Stomach (tissue), 9 donors: Measurements from ENCODE around the gene FRMD5. TPM values are rescaled to one million over a fixed set of nuclear protein-coding genes. Genes with fewer than 3 reads are reported as not detected.
"Not testable (repeated sequence)": the region's sequence is repeated elsewhere in the genome, so short reads cannot be mapped to it uniquely, and the experiment has no call there.

Experiments
- DNase-seq, 2 donors: peaks; one replicate each; pipeline versions ENCODE4 v3.0.0 to v3.0.0-alpha.2; 2013 to 2019
- H3K27ac ChIP-seq, 5 donors: fragments of 200-600 bp in 4 of 5; sonication (generic) in 4 of 5; one replicate each; pipeline ENCODE4 v1.5.1; 2013 to 2019; ENCODE audit warnings: mild to moderate bottlenecking in 1 of 5, moderate library complexity in 1 of 5
- H3K27me3 ChIP-seq, 3 donors: fragments of 200-600 bp; sonication (generic); one replicate each; pipeline ENCODE4 v1.5.1; 2017 to 2019; ENCODE audit warnings: mixed run types in 1 of 3
- H3K36me3 ChIP-seq, 4 donors: fragments of 200-600 bp; sonication (generic); 1 replicate in 3 of 4; 2 replicates in 1 of 4; pipeline ENCODE4 v1.5.1; 2016 to 2019
- H3K4me1 ChIP-seq, 4 donors: fragments of 200-600 bp; sonication (generic); one replicate each; pipeline ENCODE4 v1.5.1; 2016 to 2019
- H3K4me3 ChIP-seq, 4 donors: fragments of 200-600 bp; sonication (generic) in 3 of 4; one replicate each; pipeline ENCODE4 v1.5.1; 2016 to 2019; ENCODE audit warnings: mild to moderate bottlenecking in 1 of 4
- H3K9me3 ChIP-seq, 4 donors: fragments of 200-600 bp; sonication (generic); one replicate each; pipeline ENCODE4 v1.5.1; 2016 to 2019
- EP300 ChIP-seq: sonication (generic); formaldehyde crosslinking; IDR thresholded peaks from one replicate; pipeline ENCODE4 v1.6.1; 2017; ENCODE audit warnings: antibody characterized with exemption
- POLR2A ChIP-seq, 4 donors: fragments of 450-650 bp; IDR thresholded peaks; one replicate each; pipeline ENCODE4 v1.6.1; 2016; ENCODE audit warnings: antibody characterized with exemption in 4 of 4, control low read depth in 2 of 4, mild to moderate bottlenecking in 1 of 4, moderate library complexity in 1 of 4
- POLR2AphosphoS5 ChIP-seq, 3 donors: sonication (generic); formaldehyde crosslinking; IDR thresholded peaks; one replicate each; pipeline ENCODE4 v1.6.1; 2016; ENCODE audit warnings: antibody characterized with exemption in 3 of 3
- whole genome bisulfite sequencing, 5 donors: extraction: QIAGEN DNeasy Blood & Tissue Kit in 3 of 5; methylation state at CpG; one replicate each; pipeline versions ENCODE4 v1.1.5 to v1.1.7; 2013 to 2018; 5-methylcytosine and 5-hydroxymethylcytosine counted together
- intact Hi-C: fragments of 100-400 bp; cut with DNase I; formaldehyde crosslinking; loops from one replicate; pipeline ENCODE4 v1.15.1; 2023; ENCODE audit warnings: low total_unique reads
- polyA plus RNA-seq, 3 donors: library from polyadenylated mRNA; stranded (reverse); fragments of 200-250 nt; gene quantifications; one replicate each; pipeline ENCODE4 v1.2.3, GENCODE V29; 2013
- total RNA-seq, 5 donors: library from RNA; depleted of rRNA; stranded (reverse); fragments of >200 nt; gene quantifications; one replicate each; pipeline versions ENCODE4 v1.1.0 to v1.2.3, GENCODE V29; 2014 to 2016
- TF ChIP-seq, protein P1 (sequence below), 7 experiments: fragments of 450-650 bp in 4 of 7; fragments of 200-600 bp in 3 of 7; sonication (generic) in 3 of 7; IDR thresholded peaks; one replicate each; pipeline ENCODE4 v1.5.1; 2016 to 2019; ENCODE audit warnings: antibody characterized with exemption in 7 of 7, control low read depth in 2 of 7, mild to moderate bottlenecking in 1 of 7
- donor health status: healthy with polysubstance abuse.
- donor health status: Bipolar disorder and iron deficiency.
- donor health status: healthy.

The FRMD5 gene
- total and polyA plus RNA-seq, 8 donors: 0.40 to 13.0 (median 2.5) TPM

DNA sequence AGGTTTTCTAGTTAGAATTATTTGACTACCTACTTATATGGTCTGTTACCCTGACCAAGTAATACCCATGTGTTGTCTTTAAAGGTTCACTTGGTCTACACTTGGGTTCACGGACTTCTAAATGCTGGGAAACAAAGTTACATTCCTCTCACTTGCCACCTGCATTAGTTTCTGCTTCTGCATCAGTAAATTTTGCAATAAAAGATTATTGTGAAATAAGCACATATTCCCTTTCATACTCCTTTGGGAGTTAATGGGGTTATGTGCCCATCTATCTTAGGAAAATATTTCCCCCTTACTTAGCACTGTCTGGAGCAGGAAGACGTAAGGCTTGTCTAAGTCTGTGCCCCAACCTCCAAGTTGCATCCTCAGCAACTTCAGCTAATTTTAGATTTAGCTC lies 160.7 kb downstream of the FRMD5 start:
- Histone ChIP-seq H3K27me3 (peaks cover 5 to 10% (median 8%) of the 10 kb centered on the region in 3 donors), H3K27ac (no peak overlapping the region), H3K9me3 (no peaks in the 10 kb centered on the region), H3K4me3 (no peak overlapping the region), H3K36me3 (no peaks in the 10 kb centered on the region), H3K4me1 (peaks cover 0 to 5% (median 0%) of the 10 kb centered on the region in 4 donors)
- TF ChIP-seq POLR2AphosphoS5 (IDR thresholded peaks at IDR 0.05) (no peak), EP300 (no peak), POLR2A (IDR thresholded peaks at IDR 0.05) (no peak)
- TF ChIP-seq, protein P1, sequence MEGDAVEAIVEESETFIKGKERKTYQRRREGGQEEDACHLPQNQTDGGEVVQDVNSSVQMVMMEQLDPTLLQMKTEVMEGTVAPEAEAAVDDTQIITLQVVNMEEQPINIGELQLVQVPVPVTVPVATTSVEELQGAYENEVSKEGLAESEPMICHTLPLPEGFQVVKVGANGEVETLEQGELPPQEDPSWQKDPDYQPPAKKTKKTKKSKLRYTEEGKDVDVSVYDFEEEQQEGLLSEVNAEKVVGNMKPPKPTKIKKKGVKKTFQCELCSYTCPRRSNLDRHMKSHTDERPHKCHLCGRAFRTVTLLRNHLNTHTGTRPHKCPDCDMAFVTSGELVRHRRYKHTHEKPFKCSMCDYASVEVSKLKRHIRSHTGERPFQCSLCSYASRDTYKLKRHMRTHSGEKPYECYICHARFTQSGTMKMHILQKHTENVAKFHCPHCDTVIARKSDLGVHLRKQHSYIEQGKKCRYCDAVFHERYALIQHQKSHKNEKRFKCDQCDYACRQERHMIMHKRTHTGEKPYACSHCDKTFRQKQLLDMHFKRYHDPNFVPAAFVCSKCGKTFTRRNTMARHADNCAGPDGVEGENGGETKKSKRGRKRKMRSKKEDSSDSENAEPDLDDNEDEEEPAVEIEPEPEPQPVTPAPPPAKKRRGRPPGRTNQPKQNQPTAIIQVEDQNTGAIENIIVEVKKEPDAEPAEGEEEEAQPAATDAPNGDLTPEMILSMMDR (IDR thresholded peaks at IDR 0.05): no peak
- intact Hi-C loops: no loop called here
- 67 to 83% (median 77%) methylated on average over 2 of the region's 2 CpGs for WGBS, 5 donors
- DNase-seq: no peak

DNA sequence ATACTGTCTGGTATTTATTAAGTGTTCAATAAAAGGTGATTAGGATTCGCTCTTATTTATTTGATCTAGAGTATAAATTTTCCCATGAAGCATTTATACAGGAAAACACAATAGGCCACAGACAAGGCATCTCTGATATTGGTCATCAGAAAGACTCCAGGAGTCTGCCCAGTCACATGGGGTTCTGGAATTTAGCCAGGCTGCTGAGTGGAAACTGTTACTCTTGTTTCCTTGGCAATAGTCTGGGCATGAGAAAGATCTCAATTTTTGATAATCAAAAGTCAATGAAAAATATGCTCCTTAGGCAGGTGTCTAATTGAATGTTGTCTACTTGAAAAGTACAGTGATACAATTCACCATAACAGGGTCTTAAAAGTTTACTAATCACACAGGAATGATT lies 161.2 kb downstream of the FRMD5 start:
- no peak overlapping the region for H3K4me3 ChIP-seq
- intact Hi-C loops: no loop called here
- peak in 1 of 2 donors; percentile 23 for DNase-seq
- no peak overlapping the region for H3K27ac ChIP-seq
- TF ChIP-seq POLR2A (IDR thresholded peaks at IDR 0.05) (no peak), EP300 (no peak)
- TF ChIP-seq, protein P1 (IDR thresholded peaks at IDR 0.05): no peak
- 82 to 85% (median 83%) methylated on average over 1 of the region's 1 CpG for WGBS, 5 donors
- H3K4me1 ChIP-seq: peaks cover 0 to 4% (median 0%) of the 10 kb centered on the region in 4 donors
- H3K27me3 ChIP-seq: peaks cover 3 to 6% (median 3%) of the 10 kb centered on the region in 3 donors
- no peaks in the 10 kb centered on the region for H3K36me3 ChIP-seq
- no peaks in the 10 kb centered on the region for H3K9me3 ChIP-seq

DNA sequence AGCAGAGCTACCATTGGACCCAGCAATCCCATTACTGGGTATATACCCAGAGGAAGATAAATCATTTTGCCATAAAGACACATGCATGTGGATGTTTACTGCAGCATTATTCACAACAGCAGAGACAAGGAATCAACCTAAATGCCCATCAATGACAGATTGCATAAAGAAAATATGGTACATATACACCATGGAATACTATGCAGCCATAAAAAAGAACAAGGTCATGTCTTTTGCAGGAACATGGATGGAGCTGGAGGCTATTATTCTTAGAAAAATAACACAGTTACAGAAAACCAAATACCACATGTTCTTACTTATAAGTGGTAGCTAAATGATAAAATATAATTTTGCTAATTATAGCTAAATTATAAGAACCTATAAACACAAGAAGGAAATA lies 162.3 kb downstream of the FRMD5 start:
- H3K27me3 ChIP-seq, H3K27ac ChIP-seq, H3K9me3 ChIP-seq, H3K4me1 ChIP-seq, H3K36me3 ChIP-seq, intact Hi-C loops, DNase-seq, H3K4me3 ChIP-seq: not testable (repeated sequence)

DNA sequence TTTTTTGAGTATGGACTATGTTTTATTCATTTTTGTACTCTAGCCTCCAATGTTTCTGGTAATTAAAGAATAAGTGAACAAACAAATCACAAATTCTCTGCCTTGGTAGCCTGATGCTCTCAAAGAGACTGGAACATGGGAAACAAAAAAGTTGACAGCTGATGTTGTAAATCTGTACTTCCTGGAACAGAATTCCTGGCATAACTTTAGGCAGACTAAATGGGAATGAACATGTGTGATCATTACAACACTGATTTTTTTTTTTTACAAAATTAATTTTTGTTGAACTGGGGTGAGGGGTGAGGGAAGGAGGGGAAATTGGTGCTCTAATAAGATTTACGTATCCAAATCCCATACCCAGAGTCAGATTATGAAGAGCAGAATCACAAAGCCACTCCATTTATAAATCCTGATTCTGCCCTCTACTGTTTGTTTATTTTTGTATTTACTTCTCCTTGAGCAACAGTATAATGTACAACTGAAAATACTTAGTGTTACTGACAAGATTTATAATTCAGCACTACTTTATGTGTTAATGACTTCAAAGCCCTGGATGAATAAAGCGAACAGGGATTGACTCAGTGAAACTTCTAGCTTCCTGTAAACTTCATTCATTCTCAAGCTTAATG lies 165.0 kb downstream of the FRMD5 start:
- Histone ChIP-seq H3K9me3 (no peaks in the 10 kb centered on the region), H3K4me1 (no peaks in the 10 kb centered on the region), H3K36me3 (no peaks in the 10 kb centered on the region), H3K4me3 (no peak overlapping the region), H3K27ac (no peak overlapping the region), H3K27me3 (no peaks in the 10 kb centered on the region)
- peak in 1 of 2 donors; percentile 20 for DNase-seq
- TF ChIP-seq, protein P1 (IDR thresholded peaks at IDR 0.05): no peak
- intact Hi-C loops: no loop called here
- 63 to 80% (median 75%) methylated on average over 2 of the region's 2 CpGs for WGBS, 5 donors

DNA sequence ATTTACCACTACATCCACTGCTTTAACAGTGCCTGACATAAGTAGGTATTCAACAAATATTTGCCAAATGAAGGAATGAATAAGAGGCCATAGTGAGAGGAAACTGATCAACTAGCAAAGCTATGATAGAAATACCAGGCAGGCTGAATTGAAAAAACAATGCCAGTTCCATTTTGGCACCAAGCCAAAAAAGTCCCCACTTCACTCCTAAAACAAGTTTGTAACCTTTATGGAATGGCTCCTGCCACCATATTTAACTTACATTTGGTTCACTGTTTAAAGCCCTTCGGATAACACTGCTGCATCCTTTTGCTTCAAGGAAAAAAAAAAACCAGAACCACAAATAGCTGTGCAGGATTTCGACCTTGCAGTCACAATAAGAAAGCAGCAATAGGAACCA lies 166.1 kb downstream of the FRMD5 start:
- H3K9me3 ChIP-seq: no peaks in the 10 kb centered on the region
- no peak overlapping the region for H3K27ac ChIP-seq
- intact Hi-C loops: no loop called here
- WGBS, 5 donors: 64 to 89% (median 80%) methylated on average over 2 of the region's 2 CpGs
- H3K4me1 ChIP-seq: no peaks in the 10 kb centered on the region
- H3K36me3 ChIP-seq: no peaks in the 10 kb centered on the region
- H3K27me3 ChIP-seq: no peaks in the 10 kb centered on the region
- DNase-seq: peak in 1 of 2 donors; percentile 9
- no peak overlapping the region for H3K4me3 ChIP-seq
- TF ChIP-seq, protein P1 (IDR thresholded peaks at IDR 0.05): no peak
- TF ChIP-seq POLR2A (IDR thresholded peaks at IDR 0.05) (no peak), EP300 (no peak), POLR2AphosphoS5 (IDR thresholded peaks at IDR 0.05) (no peak)
